Suprapubic skin (tissue), 3 donors: Measurements from ENCODE around the gene KLHDC8A.

ENCODE experiments used
- POLR2AphosphoS5 ChIP-seq, 3 donors: sonication (generic); formaldehyde crosslinking; IDR thresholded peaks; one replicate each; pipeline ENCODE4 v1.6.1; 2017; ENCODE audit warnings: antibody characterized with exemption in 3 of 3
- TF ChIP-seq, protein P1 (sequence below), 2 donors: fragments of 200-600 bp in 1 of 2; fragments of 450-650 bp in 1 of 2; sonication (generic) in 1 of 2; IDR thresholded peaks; one replicate each; pipeline ENCODE4 v1.5.1; 2016 to 2019; ENCODE audit warnings: antibody characterized with exemption in 2 of 2, mild to moderate bottlenecking in 1 of 2, moderate library complexity in 1 of 2

DNA sequence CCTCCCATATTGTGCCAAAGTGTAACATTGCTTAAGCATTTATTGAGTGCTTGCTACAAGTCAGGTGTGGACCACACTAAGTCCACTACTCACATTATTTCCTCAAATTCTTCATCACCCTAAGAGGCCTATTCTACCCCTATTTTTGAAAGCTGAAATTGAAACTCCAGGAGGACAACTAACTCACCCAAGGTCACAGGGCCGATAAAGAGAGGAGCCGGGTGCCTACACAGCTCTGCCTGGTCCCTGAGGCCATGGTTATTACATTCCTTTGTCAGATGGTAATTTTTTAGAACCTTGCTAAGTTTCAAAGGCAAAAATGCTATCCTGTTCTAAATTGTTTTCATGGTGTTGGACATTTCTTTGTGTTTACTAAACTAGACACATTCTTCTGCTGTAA lies 24.2 kb upstream of the KLHDC8A start:
- TF ChIP-seq, protein P1, sequence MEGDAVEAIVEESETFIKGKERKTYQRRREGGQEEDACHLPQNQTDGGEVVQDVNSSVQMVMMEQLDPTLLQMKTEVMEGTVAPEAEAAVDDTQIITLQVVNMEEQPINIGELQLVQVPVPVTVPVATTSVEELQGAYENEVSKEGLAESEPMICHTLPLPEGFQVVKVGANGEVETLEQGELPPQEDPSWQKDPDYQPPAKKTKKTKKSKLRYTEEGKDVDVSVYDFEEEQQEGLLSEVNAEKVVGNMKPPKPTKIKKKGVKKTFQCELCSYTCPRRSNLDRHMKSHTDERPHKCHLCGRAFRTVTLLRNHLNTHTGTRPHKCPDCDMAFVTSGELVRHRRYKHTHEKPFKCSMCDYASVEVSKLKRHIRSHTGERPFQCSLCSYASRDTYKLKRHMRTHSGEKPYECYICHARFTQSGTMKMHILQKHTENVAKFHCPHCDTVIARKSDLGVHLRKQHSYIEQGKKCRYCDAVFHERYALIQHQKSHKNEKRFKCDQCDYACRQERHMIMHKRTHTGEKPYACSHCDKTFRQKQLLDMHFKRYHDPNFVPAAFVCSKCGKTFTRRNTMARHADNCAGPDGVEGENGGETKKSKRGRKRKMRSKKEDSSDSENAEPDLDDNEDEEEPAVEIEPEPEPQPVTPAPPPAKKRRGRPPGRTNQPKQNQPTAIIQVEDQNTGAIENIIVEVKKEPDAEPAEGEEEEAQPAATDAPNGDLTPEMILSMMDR (IDR thresholded peaks at IDR 0.05) = no peak
- TF ChIP-seq POLR2AphosphoS5 (IDR thresholded peaks at IDR 0.05) = no peak
